ENCODE results near the gene TXNDC17. TPM values are rescaled to one million over a fixed set of nuclear protein-coding genes. Genes with fewer than 3 reads are reported as not detected.

TXNDC17 gene
- total and polyA plus RNA-seq, 9 of the 15 experiments (the other 6 are each of a cell fraction or from before 2014, with no cell fraction given): 108 to 759 (median 179) TPM

DNA sequence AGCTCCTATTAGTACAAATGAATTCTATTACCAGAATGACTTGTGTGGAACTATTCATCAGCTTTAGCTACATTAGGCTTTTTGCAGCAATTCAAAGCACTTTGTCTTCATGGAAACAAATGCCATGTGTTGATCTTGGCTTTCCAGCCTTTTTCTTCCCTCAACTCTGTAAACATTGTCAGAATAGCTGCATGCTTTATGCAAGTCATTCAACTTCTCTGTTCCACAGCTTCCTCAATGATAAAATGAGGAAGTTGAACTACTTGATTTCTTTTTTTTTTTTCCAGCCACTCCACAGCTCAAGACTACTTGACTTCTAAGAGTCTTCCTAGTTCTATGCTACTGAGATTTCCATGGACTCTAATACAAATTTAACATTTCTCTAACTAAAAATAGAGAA, 41.5 kb upstream of the TXNDC17 start:
- Histone ChIP-seq H3K27me3 (ENCODE audit: control insufficient read depth in 2 of 2, insufficient read depth in 2 of 2, low read length in 2 of 2) (no peaks in the 10 kb centered on the region), H2AFZ (ENCODE audit: low read depth, low read length) (no peak overlapping the region), H3K9me3 (replicated peaks; ENCODE audit: control insufficient read depth, insufficient read depth, low read depth, low read length) (no peaks in the 10 kb centered on the region), H3K36me3 (ENCODE audit: control insufficient read depth, insufficient read depth, low read length) (peaks cover 45% of the 10 kb centered on the region; the same call in 2 of the 3 replicates), H3K4me2 (ENCODE audit: insufficient read depth, low read length) (no peak overlapping the region), H3K79me2 (ENCODE audit: control insufficient read depth, insufficient read depth, low read length) (no peaks in the 10 kb centered on the region), H3K9ac (ENCODE audit: insufficient read depth in 1 of 2, low read depth in 2 of 2, low read length in 2 of 2) (no peak overlapping the region), H3K4me1 (replicated peaks in 1 of 2; ENCODE audit: control insufficient read depth in 2 of 2, insufficient read depth in 2 of 2, low read length in 2 of 2) (peaks cover 0 to 12% of the 10 kb centered on the region in 2 experiments; a peak in 2 of 5 replicates), H3K9me1 (ENCODE audit: control insufficient read depth, insufficient read depth, low read length) (no peaks in the 10 kb centered on the region), H3K27ac (ENCODE audit: extremely low read depth, low read depth, low read length) (peak overlapping the region; percentile 51; the same call in 2 of the 3 replicates), H3K4me3 (no peak overlapping the region), H4K20me1 (replicated peaks; ENCODE audit: control insufficient read depth, insufficient read depth, low read length) (no peaks in the 10 kb centered on the region)
- no TSS peak for BruUV-seq (replicated peaks)
- CTCF ChIA-PET (ENCODE audit: low intra/inter-chr PET ratio): no interaction called here
- in situ Hi-C loops (cut with MboI) (no loop called here), intact Hi-C loops (cut with micrococcal nuclease) (no loop called here)
- peak; percentile 46; the same call in 2 of the 3 replicates for ATAC-seq
- peak; percentile 15 for FAIRE-seq
- POLR2A ChIA-PET: interaction anchor here (1.0 to 1.4 kb wide), 3 partner anchors 12 to 988 kb away, joined by 3 to 7 read pairs (median 4); no protein-coding TSS in a partner anchor
- DNase-seq (ENCODE audit: extremely low read depth in 1 of 4, low spot score in 3 of 4): peak in 2 of 4 experiments; percentile 20 to 26
- TF ChIP-seq ZNF696 (CRISPR knock-in tag; conservative IDR thresholded peaks at IDR 0.05) (no peak), ZNF316 (IDR thresholded peaks at IDR 0.05) (peak; percentile 75), SMARCE1 (IDR thresholded peaks at IDR 0.05) (peak; percentile 44; the same call in 1 of the 2 replicates), ZNF347 (CRISPR knock-in tag; IDR thresholded peaks at IDR 0.05; ENCODE audit: low read depth) (no peak), DNMT1 (IDR thresholded peaks at IDR 0.05) (no peak), ERF (CRISPR knock-in tag; IDR thresholded peaks at IDR 0.05) (no peak), MAFF (IDR thresholded peaks at IDR 0.05; ENCODE audit: low read length) (peak; percentile 69), SNRNP70 (optimal IDR thresholded peaks at IDR 0.05; ENCODE audit: low read depth, low read length) (no peak), SPI1 (IDR thresholded peaks at IDR 0.05; ENCODE audit: borderline replicate concordance, low read depth, low read length) (peak; percentile 70; the same call in 1 of the 2 replicates), FOXA3 (CRISPR knock-in tag; conservative IDR thresholded peaks at IDR 0.05 in 1 of 2, IDR thresholded peaks at IDR 0.05 in 1 of 2) (peak in 1 of 2 experiments; percentile 35; a peak in 1 of 4 replicates), MAFG (tag; conservative IDR thresholded peaks at IDR 0.05) (peak; percentile 93), XRCC5 (IDR thresholded peaks at IDR 0.05; ENCODE audit: low read depth, low read length) (no peak), ZFP30 (CRISPR knock-in tag; IDR thresholded peaks at IDR 0.05; ENCODE audit: borderline replicate concordance) (no peak), SMARCA4 (IDR thresholded peaks at IDR 0.05) (peak; percentile 56; the same call in 1 of the 2 replicates), POLR2H (tag; IDR thresholded peaks at IDR 0.05; ENCODE audit: low read depth) (no peak), ARID1B (IDR thresholded peaks at IDR 0.05) (no peak), C11orf30 (IDR thresholded peaks at IDR 0.05; ENCODE audit: low read depth) (peak; percentile 87), HDAC3 (IDR thresholded peaks at IDR 0.05; ENCODE audit: borderline replicate concordance, partially characterized antibody) (no peak), MAFK (IDR thresholded peaks at IDR 0.05; ENCODE audit: low read length) (peak; percentile 70)
- TF ChIP-seq, protein P1, sequence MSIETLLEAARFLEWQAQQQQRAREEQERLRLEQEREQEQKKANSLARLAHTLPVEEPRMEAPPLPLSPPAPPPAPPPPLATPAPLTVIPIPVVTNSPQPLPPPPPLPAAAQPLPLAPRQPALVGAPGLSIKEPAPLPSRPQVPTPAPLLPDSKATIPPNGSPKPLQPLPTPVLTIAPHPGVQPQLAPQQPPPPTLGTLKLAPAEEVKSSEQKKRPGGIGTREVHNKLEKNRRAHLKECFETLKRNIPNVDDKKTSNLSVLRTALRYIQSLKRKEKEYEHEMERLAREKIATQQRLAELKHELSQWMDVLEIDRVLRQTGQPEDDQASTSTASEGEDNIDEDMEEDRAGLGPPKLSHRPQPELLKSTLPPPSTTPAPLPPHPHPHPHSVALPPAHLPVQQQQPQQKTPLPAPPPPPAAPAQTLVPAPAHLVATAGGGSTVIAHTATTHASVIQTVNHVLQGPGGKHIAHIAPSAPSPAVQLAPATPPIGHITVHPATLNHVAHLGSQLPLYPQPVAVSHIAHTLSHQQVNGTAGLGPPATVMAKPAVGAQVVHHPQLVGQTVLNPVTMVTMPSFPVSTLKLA (conservative IDR thresholded peaks at IDR 0.05): peak in 1 of 2 experiments; percentile 38; a peak in 1 of 4 replicates
- TF ChIP-seq, protein P2, sequence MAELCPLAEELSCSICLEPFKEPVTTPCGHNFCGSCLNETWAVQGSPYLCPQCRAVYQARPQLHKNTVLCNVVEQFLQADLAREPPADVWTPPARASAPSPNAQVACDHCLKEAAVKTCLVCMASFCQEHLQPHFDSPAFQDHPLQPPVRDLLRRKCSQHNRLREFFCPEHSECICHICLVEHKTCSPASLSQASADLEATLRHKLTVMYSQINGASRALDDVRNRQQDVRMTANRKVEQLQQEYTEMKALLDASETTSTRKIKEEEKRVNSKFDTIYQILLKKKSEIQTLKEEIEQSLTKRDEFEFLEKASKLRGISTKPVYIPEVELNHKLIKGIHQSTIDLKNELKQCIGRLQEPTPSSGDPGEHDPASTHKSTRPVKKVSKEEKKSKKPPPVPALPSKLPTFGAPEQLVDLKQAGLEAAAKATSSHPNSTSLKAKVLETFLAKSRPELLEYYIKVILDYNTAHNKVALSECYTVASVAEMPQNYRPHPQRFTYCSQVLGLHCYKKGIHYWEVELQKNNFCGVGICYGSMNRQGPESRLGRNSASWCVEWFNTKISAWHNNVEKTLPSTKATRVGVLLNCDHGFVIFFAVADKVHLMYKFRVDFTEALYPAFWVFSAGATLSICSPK (IDR thresholded peaks at IDR 0.05; ENCODE audit: borderline replicate concordance): no peak
- TF ChIP-seq, protein P3, sequence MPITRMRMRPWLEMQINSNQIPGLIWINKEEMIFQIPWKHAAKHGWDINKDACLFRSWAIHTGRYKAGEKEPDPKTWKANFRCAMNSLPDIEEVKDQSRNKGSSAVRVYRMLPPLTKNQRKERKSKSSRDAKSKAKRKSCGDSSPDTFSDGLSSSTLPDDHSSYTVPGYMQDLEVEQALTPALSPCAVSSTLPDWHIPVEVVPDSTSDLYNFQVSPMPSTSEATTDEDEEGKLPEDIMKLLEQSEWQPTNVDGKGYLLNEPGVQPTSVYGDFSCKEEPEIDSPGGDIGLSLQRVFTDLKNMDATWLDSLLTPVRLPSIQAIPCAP (CRISPR knock-in tag; IDR thresholded peaks at IDR 0.05; ENCODE audit: borderline replicate concordance): no peak

All from K562 (cell line).